Stimulated activated CD4-positive, alpha-beta T cell treated with anti-CD3 and anti-CD28 coated beads, TNF-alpha, amount 100 ng/mL, for 48 hours (primary cell): ENCODE data around the gene DNAJC27.
"Not testable (repeated sequence)": the region's sequence is repeated elsewhere in the genome, so short reads cannot be mapped to it uniquely, and the experiment has no call there.

Source experiments
- DNase-seq, 3 donors: peaks; one replicate each; pipeline ENCODE4 v3.0.0-alpha.2; 2020; ENCODE audit warnings: low read depth in 3 of 3

The DNAJC27 gene

DNA sequence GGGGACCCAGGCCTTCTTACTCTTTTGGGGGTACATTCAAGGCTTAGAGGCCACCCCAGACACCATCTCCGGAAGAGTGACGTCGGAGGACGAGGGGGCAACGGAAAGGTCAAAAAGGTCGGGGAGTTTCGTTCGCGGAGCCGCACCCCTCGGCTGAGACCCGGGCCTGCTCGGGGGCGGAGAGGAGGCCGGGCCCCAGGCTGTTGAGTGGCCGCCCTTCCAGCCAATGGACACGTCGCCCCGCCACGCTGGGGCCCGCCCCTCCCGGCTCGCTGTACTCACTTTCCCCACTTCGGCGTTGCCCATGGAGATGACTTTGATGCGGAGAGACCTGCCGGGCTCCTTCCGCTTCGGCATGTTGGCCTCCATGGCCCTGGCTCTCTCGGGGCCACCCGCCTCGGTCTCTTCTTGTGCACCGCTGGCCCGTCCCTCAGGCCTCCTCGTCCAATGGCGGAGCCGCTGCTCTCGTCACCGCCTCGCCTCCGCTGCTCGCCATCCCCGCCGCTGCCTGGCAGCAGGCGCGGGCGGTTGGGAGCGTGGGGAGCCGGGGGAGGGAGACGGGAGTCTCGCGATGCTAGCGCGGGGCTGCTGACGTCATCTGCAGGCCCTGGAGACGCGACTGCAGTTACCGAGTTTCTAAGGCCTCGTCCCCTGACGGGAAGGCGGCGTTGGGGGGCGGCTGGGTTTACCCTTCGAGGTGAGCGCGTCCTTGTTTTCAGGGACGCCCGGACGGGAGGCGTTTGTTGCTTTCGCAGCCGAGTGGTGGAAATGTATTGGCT lies at the start of gene DNAJC27:
TSS of gene DNAJC27 (minus strand) at position 420 of the 779 bp plus-strand sequence. CDS start at position 369, 51 bp downstream.
- peak; percentile 96 to 97 (median 97) for DNase-seq

DNA sequence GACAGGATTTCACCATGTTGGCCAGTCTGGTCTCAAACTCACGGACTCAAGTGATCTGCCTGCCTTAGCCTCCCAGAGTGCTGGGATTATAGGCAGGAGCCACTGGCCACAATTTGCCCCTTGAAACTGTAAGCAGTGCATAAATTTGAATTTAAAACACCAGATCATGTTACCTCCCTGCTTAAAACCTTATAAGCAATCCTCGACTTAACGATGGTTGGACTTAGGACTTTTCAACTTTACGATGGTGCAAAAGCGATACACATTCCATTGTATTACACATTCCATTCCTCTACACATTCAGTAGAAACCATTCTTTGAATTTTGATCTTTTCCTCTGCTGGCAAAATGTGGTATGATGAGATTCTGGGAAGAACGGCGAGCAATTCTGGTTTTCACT lies 46.9 kb upstream of the DNAJC27 start:
- no peak for DNase-seq

DNA sequence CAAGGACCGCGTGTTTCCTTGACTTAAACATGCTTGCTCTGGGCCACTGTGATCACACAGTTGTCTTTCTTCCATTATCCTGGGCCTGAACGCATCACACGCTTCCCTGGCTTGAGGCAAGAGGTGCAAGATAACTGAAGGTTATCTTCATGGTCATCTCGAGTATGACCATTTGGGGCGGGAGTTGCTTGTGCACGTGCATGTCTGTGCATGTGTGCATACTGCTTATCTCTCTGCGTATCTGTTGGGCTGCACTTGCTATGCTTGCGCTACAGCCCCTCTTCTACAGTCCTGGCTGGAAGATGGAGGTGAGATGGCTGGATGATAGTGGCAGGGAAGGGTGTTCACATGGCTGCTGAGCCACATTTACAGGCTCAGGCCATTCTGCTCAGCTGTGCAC lies 42.9 kb upstream of the DNAJC27 start:
- no peak for DNase-seq

DNA sequence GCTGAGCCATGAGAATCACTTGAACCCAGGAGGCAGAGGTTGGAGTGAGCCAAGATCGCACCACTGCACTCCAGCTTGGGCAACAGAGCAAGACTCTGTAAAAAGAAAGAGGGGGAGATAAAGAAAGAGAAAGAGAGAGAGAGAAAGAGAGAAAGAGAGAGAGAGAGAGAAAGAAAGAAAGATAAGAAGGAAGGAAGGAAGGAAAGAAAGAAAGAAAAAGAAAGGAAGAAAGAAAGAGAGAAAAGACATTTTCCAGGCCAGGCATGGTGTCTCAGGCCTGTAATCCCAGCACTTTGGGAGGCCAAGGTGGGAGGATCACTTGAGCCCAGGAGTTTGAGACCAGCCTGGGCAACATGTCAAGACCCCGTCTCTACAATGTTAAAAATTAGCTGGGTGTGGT lies 39.6 kb upstream of the DNAJC27 start:
- not testable (repeated sequence) for DNase-seq

DNA sequence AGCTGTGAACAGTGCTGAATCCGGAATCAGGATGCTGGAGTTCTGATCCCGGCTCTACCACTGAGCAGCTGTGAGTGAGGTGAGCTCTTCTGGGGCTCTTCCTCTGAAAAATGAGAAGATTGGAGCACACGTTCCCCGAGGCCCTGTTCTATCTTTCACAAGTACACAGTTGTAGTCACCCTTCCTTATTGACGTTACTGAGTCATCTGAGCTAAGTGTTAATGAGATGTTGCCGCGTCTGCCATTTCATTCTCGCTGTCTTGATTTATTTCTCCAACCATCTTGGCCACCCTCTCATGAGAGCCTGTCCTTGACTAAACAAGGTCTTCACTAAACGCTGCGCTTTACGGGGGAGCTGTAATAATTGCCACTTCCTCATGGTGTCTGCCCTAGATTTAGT lies 38.2 kb upstream of the DNAJC27 start:
- DNase-seq = no peak

DNA sequence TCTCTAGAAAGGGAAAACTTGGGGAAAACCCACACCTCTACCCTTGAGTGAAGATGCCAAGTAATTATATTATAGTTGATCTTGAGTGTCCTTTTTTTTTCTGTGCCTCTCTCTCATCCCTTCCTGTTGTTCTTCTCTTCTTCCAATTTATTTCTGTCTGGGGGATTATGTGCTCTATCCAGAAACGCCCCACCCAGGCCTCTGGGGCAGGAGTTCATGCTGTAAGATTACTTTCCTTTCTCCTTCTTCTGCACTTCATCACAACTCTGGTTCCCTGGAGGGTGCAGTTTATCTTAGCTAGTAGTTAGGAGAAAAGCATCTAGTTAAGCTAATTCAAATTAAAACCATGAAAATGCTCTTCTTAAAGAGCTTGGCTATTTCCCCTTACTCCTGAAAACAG lies 30.3 kb upstream of the DNAJC27 start:
- DNase-seq = no peak

DNA sequence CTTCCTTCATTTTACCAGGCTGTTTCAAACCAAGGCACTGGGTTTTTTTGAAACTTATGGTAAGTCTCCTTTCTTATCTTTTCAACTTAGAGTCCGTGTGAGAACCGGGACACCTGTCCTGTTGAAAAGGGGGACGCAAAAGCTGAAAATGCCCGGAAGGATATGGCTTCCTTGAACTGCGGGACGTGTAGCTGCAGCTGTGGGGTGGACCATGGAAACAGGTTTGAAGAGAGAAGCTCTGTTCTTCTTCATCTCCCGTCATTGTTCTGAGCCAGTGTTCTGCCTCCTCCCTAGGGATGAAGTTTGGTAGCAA lies 29.5 kb upstream of the DNAJC27 start:
- no peak for DNase-seq

DNA sequence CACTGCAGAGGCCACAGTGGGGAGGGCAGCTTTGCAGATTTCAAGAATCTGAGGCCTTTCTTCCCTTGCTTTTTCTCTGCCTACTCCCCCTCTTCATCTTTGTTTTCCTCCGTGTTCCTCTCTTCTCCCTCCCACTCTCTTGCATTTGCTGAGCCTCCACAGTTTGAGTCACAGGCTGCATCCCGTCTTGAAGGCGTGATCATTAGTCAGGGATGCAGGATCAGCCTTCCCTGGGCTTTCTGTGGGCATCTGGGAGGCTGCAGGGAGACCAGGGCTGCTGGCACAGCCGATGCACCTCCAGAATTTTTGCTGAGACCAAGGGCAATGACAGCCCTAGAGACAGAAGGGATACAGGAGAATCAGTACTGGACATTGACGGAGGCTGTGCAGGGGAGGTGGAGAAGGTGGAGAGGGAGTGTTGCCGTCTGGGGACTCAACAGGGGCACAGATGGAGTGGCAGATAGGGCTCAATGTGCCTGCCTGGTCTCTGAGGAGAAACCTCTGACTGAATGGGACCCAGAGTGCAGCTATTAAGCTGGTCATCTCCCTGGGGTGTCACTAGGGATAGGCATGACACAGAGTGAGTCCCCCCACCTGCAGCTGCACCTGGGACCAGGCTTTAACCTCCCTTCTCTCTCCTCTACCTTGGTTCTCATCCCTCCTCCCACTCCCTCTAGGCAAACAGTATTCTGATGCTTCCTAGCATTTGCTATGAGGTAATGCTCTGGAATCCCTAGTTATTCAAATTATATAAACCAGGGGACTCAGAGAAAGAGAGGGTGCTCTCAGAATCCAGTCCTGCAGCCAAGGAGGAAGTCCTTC lies 29.0 kb upstream of the DNAJC27 start:
- DNase-seq = no peak

DNA sequence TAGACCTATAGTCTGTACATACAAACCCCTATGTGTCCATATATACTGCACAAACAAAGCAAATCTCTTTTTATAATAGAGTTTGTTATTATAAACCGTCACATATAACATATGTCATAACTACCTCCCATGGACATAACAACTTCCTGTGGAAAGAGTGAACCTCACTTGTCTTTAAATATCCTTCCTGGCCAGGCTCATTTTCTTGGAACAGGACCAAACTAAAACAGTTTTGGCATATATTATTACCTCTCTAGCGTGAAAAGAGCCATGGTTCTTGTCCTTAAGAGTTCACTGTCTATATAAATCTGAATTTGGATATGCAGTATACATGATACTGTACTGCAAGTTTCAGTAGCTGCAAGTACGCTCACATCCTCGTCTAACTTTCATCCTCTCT lies 28.3 kb upstream of the DNAJC27 start:
- no peak for DNase-seq

DNA sequence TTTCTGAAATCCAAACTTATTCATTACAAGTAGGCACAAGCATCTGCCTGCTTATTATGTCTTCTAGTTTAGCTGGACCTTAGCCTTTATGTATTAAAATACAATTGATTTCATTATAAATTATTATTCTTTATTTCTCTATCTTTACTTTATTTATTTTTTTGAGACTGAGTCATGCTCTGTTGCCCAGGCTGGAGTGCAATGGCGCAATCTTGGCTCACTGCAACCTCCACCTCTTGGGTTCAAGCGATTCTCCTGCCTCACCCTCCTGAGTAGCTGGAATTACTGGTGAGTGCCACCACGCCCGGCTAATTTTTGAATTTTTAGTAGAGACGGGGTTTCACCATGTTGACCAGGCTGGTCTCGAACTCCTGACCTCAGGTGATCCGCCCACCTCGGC lies 27.3 kb upstream of the DNAJC27 start:
- not testable (repeated sequence) for DNase-seq

DNA sequence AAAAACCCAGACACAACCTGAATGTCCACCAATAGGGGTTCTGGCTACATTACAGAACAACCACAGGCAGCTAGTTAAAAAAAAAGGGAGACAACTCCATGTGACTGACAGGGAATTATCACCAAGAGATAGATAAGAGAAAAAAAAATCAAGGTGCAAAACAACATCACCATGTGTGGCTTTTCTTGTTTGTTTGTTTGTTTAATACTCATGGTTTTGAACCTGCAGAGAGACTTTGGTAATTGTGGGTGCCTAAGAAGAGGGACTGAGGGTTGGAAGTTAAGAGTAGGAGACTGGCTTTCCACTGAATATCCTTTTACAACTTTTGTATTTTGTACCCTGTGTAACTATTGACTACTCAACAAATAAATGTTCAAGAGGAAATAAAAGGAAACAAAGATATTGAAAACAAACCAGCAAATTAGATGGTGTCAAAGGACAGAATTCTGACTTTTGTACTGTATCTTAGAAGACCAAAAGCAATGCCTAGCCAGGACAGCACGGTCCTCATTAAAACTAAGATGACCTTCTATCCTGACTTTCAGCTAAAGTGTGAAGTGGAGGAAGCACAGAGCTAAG lies 22.5 kb upstream of the DNAJC27 start:
- no peak for DNase-seq

DNA sequence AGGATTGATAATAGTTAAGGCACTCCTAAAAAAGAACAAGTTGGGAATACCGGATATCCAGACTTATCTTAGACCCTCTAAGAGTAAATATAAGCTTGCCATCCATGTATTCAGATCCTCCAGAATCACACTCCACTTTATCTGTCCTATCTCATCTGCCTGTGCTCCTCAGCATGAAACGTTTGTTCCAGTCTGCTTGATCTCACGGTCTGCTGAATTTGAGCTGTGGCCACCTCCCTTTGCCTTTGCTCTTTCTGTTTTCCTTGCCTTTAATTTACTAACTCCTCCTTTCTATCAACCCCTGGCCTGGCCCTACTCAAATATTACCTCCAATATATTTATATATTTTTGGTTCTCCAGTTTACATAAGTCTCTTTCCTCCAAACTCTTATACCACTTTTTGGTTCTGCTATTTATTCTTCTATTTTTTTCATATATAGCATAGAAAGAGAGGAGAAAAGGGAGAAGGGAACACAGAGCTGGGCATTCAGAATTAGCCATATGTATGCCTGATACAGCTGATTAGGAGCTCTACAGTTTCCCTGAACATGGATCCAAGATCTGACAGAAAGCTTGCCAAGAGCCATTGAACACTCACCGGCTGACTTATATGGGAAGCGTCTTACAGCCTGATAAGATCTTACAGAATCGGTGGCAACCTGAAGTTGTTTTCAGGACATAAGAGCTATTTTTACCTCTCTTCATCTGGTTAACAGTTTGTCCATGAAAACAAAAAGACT lies 21.8 kb upstream of the DNAJC27 start:
- no peak for DNase-seq

DNA sequence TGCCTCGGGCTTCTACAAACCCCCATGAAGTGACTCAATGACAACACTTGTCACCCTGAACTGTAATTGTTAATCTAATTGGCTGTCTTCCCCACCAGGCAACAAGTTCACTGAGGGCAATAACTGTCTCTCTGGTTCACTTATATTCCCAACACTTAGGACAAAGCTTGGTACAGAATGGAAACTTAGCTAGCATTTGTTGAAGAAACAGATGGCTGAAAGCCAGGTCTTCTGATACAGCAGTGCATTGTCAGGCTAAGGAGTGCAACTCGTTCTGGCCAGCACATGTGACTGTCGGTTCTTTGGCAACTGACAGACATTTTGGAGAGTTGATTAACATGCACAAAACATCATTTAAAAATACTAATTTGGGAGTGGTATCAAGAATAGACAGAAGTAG lies 14.6 kb upstream of the DNAJC27 start:
- DNase-seq = no peak

DNA sequence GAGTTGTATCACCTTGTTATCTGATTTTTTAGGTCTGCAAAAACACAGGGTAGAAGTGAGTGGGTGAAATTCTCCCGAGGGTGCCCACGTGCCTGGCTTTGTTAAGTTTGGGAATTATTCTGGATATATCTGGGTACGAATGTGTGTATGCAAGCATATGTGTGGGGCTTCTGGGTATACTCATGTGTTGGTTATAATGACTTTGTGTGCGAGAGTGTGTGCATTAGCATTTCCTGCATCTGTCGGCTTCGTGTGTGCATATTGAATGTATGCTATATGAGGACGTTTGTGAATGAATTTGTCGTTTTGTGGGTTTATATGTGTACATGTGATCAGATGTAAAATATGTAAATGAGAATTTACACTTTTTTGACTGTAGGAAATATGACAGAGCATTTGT lies 13.8 kb upstream of the DNAJC27 start:
- DNase-seq = no peak

DNA sequence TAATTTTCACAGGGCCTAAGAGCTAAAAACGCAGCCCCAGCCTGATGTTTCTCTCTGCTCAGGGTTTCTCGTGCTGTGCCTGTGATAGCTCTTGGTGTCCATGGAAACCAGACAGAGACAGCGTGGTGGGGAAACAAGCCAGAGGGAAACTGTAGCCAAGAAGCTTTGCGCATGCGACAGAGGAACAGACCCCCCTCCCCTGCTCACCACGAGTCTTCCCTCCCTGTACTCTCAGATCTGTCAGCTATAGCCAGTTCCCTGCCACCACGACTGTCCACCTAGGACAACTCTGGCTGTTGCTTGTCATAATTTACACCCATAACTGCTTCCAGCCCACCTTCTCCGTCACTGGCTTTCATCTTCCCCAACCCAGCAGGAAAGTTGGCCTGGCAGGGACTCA lies 13.2 kb upstream of the DNAJC27 start:
- no peak for DNase-seq

DNA sequence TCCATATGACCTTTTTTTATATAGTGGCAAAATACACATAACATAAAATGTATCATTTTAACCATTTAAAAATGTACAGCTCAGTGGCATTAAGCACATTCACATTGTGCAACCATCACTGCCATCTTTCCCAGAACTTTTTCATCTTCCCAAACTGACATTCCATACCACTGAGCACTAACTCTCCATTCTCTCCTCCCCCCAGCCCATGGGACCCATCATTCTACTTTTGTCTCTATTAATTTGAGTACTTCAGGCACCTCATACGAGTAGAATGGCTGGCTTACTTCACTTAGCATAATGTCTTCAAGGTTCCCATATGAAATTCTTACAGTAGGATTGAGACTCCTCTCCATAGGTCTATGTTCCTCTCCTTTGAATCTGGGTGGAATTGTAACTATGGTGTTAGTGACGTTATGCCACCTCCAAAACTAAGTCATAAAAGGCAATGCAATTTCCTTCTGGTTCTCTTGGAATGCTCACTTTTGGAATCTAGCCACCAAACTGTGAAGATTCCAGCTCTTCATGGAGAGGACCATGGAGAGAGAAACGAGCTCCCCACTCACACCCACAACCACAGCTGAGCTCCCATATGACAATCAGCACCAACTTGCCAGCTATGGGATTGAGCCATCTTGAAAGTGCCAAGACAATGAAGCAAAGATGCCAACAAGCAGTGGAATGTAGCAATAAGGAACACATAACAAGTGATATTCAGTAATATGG lies 9.8 kb upstream of the DNAJC27 start:
- DNase-seq = no peak

DNA sequence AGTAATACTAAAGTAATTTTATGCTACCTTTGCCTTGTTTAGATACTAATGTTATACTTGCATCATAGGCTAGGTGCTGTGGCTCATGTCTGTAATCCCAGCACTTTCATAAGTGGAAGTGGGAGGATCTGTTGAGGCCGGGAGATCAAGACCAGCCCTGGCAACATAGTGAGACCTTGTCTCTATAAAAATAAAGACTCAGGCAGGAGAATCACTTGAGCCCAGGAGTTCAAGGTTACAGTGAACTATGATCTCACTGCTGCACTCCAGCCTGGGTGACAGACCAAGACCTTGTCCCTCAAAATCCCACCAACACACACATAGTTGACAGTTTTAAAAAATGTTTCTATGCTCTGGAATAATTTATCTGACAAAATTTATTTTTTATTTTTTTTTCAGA lies 6.9 kb upstream of the DNAJC27 start:
- DNase-seq = no peak

DNA sequence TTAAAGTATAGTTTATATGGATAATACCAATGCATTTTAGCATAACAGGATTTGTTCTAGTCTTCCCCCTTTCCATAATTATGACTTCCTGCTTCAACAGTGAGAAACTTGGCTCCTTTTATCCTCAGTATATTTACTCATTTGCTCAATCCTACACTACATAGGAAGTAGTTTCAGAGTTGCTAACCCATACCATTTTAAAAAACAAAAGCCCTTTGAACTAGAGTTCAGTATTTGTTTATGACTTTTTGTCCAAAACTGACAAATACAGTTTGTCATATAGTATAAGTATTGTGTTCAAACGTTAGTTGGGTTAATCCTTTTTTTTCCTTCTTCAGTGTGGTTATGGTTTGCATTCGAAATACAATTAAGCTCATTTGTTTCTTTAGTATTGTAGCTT lies 5.9 kb upstream of the DNAJC27 start:
- DNase-seq = no peak

DNA sequence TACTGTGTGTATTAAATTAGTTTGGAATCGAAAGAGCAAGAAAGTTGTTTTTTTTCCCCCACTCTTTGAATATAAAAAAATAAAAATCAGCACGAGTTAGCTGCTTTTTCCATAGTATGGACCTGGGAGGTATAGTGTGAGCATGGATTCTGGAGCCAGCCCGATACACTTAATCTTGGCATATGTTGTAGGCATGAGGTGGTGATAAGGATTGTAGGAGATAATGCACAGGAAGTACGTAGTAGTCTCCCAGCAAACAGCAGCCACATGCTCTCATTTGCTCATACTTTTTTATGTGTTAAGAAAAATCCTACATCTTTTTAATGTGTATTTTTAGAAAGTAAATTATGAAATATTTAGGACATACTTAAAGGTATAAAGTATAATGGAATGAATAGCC lies 2.1 kb upstream of the DNAJC27 start:
- DNase-seq = no peak

DNA sequence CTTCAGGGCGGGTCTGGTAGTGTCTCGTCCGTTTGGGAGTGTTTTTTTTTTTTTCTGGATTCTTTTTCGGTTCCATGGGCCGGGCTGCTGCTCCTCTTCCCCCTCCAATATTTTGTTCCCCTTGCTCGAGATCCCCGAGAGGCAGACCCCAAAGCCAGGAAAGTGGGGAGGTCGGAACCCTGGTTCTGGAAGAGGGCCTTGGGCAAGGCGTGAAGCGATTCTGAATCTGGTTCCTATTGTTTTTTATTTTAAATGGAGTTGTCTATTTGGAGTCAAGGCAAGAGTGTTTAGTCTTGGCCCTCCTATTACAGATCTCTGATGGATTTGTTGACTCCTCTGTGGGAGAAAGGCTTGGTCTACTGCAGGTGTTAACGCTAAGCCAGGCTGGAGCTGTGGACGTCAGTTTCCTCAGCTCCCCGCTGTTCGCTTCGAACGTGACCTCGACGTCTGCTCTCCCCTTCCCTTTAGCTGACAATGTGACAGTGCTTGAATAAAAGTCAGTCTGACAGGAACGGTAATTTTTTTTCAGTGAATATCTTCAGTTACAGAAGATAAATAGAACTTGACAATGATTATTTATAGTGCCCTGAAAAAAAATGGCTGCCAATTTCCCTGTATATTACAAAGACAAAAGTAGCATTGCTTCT lies 683 bp upstream of the DNAJC27 start:
- peak; percentile 5 to 20 (median 8) for DNase-seq

DNA sequence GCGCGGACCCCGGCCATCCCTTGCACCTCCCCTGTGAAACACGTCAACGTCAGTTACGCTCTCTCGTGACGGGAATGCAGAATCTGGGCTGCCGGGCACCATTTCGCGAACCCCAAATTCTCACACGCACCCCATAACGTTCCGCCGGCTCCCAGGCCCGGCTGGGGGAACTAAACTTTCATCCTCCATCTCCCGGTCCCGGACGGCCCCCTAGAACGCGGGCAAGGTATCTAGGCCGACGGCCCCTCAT lies 544 bp downstream of the DNAJC27 start:
- DNase-seq = peak in 2 of 3 donors; percentile 2 to 32
